ENCODE results near the gene MRPS12.

The MRPS12 gene

DNA sequence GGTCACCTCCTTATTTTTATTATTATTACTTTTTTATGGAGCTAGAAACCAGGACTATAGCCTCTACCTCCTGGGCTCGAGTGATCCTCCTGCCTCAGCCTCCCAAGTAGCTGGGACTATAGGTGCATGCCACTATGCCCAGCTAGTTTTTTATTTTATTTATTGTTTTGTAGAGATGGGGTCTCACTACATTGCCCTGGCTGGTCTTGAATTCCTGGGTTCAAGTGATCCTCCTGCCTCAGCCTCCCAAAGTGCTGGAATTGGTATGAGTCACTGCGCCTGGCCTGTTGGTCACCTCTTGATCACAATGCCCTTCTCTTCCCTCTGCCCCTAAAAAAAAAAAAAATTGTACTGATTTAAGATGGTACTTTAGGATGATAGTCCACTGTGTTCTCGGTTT, 20.4 kb downstream of the MRPS12 start:
- no peak overlapping the region for H3K4me3 ChIP-seq (ENCODE audit: low read length in 2 of 2)
- no peaks in the 10 kb centered on the region for H3K9me3 ChIP-seq (replicated peaks in 1 of 2; ENCODE audit: control insufficient read depth in 2 of 2, insufficient read depth in 1 of 2, low read depth in 1 of 2, low read length in 2 of 2)

GRCh38 chr19:38952395-38953165, 21.8 kb downstream of the MRPS12 start:
- Histone ChIP-seq H3K27me3 (ENCODE audit: control insufficient read depth in 3 of 3, insufficient read depth in 3 of 3, low read depth in 1 of 3, low read length in 3 of 3) (peaks cover 0 to 6% (median 0%) of the 10 kb centered on the region in 3 experiments), H2BK5ac (ENCODE audit: low read length) (no peak overlapping the region)
- WGBS, 2 donors (ENCODE audit: extremely low coverage in 2 of 2, insufficient read length in 2 of 2, insufficient replicate concordance in 1 of 2), result 100% methylated on average over 1 of the region's 13 CpGs; no CpG with 5 or more reads in 1 of the 2 donors

More for the DNA sequence above, 20.4 kb downstream of the MRPS12 start:
- H2BK120ac ChIP-seq (ENCODE audit: low read depth, low read length), result no peak overlapping the region
- H3K4ac ChIP-seq (ENCODE audit: low read length), result no peak overlapping the region
- no peak overlapping the region for H2AFZ ChIP-seq (ENCODE audit: low read length)
- H3K4me1 ChIP-seq (ENCODE audit: control insufficient read depth in 2 of 2, insufficient read depth in 1 of 2, low read depth in 1 of 2, low read length in 2 of 2), result peaks cover 2 to 3% of the 10 kb centered on the region in 2 donors
- H3K9ac ChIP-seq (ENCODE audit: low read depth, low read length, poor library complexity), result no peak overlapping the region
- H3K79me1 ChIP-seq (ENCODE audit: low read depth, low read length), result peaks cover 3% of the 10 kb centered on the region
- H3K23ac ChIP-seq (ENCODE audit: low read depth, low read length, poor library complexity), result no peak overlapping the region
- no peak overlapping the region for H4K91ac ChIP-seq (ENCODE audit: low read depth, low read length, poor library complexity)
- no peak overlapping the region for H3K27ac ChIP-seq (replicated peaks; ENCODE audit: low read length)
- H2BK15ac ChIP-seq (ENCODE audit: low read length), result no peak overlapping the region
- no peak overlapping the region for H3K4me2 ChIP-seq (ENCODE audit: insufficient read depth, low read length, poor library complexity, severe bottlenecking)
- no peak overlapping the region for H3K14ac ChIP-seq (ENCODE audit: low read length)
- H4K8ac ChIP-seq (ENCODE audit: low read depth, low read length), result no peak overlapping the region
- no peak overlapping the region for H3K18ac ChIP-seq (ENCODE audit: low read length)
- peaks cover 0 to 2% of the 10 kb centered on the region in 2 donors for H3K36me3 ChIP-seq (replicated peaks in 1 of 2; ENCODE audit: control insufficient read depth in 2 of 2, insufficient read depth in 2 of 2, low read length in 2 of 2)
- H2BK12ac ChIP-seq (ENCODE audit: low read length), result no peak overlapping the region
- DNase-seq (ENCODE audit: low spot score), result no peak
- peaks cover 0 to 6% (median 0%) of the 10 kb centered on the region in 3 experiments for H3K27me3 ChIP-seq (ENCODE audit: control insufficient read depth in 3 of 3, insufficient read depth in 3 of 3, low read depth in 1 of 3, low read length in 3 of 3)
- no CpG with 5 or more reads among the region's 3 CpGs for WGBS, 2 donors (ENCODE audit: extremely low coverage in 2 of 2, insufficient read length in 2 of 2, insufficient replicate concordance in 1 of 2)
- no peak overlapping the region for H2BK5ac ChIP-seq (ENCODE audit: low read length)
- H2AK5ac ChIP-seq (ENCODE audit: low read depth, low read length), result no peak overlapping the region

GRCh38 chr19:38953677-38954076, 22.9 kb downstream of the MRPS12 start:
- Histone ChIP-seq H3K79me1 (ENCODE audit: low read depth, low read length) (peaks cover 3% of the 10 kb centered on the region), H2BK12ac (ENCODE audit: low read length) (no peak overlapping the region), H2BK15ac (ENCODE audit: low read length) (no peak overlapping the region), H4K8ac (ENCODE audit: low read depth, low read length) (no peak overlapping the region), H3K4me3 (ENCODE audit: low read length in 2 of 2) (no peak overlapping the region), H4K91ac (ENCODE audit: low read depth, low read length, poor library complexity) (no peak overlapping the region), H2BK120ac (ENCODE audit: low read depth, low read length) (no peak overlapping the region), H3K9me3 (replicated peaks in 1 of 2; ENCODE audit: control insufficient read depth in 2 of 2, insufficient read depth in 1 of 2, low read depth in 1 of 2, low read length in 2 of 2) (peaks cover 0 to 3% of the 10 kb centered on the region in 2 donors), H3K14ac (ENCODE audit: low read length) (no peak overlapping the region), H3K27ac (replicated peaks; ENCODE audit: low read length) (no peak overlapping the region), H3K4me2 (ENCODE audit: insufficient read depth, low read length, poor library complexity, severe bottlenecking) (no peak overlapping the region), H3K4ac (ENCODE audit: low read length) (no peak overlapping the region), H3K23ac (ENCODE audit: low read depth, low read length, poor library complexity) (no peak overlapping the region), H2AK5ac (ENCODE audit: low read depth, low read length) (no peak overlapping the region), H3K18ac (ENCODE audit: low read length) (no peak overlapping the region), H3K27me3 (ENCODE audit: control insufficient read depth in 3 of 3, insufficient read depth in 3 of 3, low read depth in 1 of 3, low read length in 3 of 3) (peaks cover 0 to 6% (median 0%) of the 10 kb centered on the region in 3 experiments), H3K9ac (ENCODE audit: low read depth, low read length, poor library complexity) (no peak overlapping the region), H3K4me1 (ENCODE audit: control insufficient read depth in 2 of 2, insufficient read depth in 1 of 2, low read depth in 1 of 2, low read length in 2 of 2) (peaks cover 2 to 3% of the 10 kb centered on the region in 2 donors), H3K36me3 (replicated peaks in 1 of 2; ENCODE audit: control insufficient read depth in 2 of 2, insufficient read depth in 2 of 2, low read length in 2 of 2) (peaks cover 0 to 4% of the 10 kb centered on the region in 2 donors), H2BK5ac (ENCODE audit: low read length) (no peak overlapping the region), H2AFZ (ENCODE audit: low read length) (no peak overlapping the region)
- WGBS, 2 donors (ENCODE audit: extremely low coverage in 2 of 2, insufficient read length in 2 of 2, insufficient replicate concordance in 1 of 2), result no CpG with 5 or more reads among the region's 4 CpGs
- no peak for DNase-seq (ENCODE audit: low spot score)

More at GRCh38 chr19:38952395-38953165, 21.8 kb downstream of the MRPS12 start:
- Histone ChIP-seq H2BK15ac (ENCODE audit: low read length) (no peak overlapping the region), H2AK5ac (ENCODE audit: low read depth, low read length) (no peak overlapping the region), H3K23ac (ENCODE audit: low read depth, low read length, poor library complexity) (no peak overlapping the region), H3K18ac (ENCODE audit: low read length) (no peak overlapping the region), H4K91ac (ENCODE audit: low read depth, low read length, poor library complexity) (no peak overlapping the region), H3K4ac (ENCODE audit: low read length) (no peak overlapping the region), H3K27ac (replicated peaks; ENCODE audit: low read length) (no peak overlapping the region), H2AFZ (ENCODE audit: low read length) (no peak overlapping the region), H3K4me3 (ENCODE audit: low read length in 2 of 2) (no peak overlapping the region), H2BK120ac (ENCODE audit: low read depth, low read length) (no peak overlapping the region), H3K79me1 (ENCODE audit: low read depth, low read length) (peaks cover 3% of the 10 kb centered on the region), H2BK12ac (ENCODE audit: low read length) (no peak overlapping the region), H4K8ac (ENCODE audit: low read depth, low read length) (no peak overlapping the region), H3K14ac (ENCODE audit: low read length) (no peak overlapping the region), H3K9me3 (replicated peaks in 1 of 2; ENCODE audit: control insufficient read depth in 2 of 2, insufficient read depth in 1 of 2, low read depth in 1 of 2, low read length in 2 of 2) (no peaks in the 10 kb centered on the region), H3K4me2 (ENCODE audit: insufficient read depth, low read length, poor library complexity, severe bottlenecking) (no peak overlapping the region), H3K9ac (ENCODE audit: low read depth, low read length, poor library complexity) (no peak overlapping the region), H3K4me1 (ENCODE audit: control insufficient read depth in 2 of 2, insufficient read depth in 1 of 2, low read depth in 1 of 2, low read length in 2 of 2) (peaks cover 2 to 3% of the 10 kb centered on the region in 2 donors), H3K36me3 (replicated peaks in 1 of 2; ENCODE audit: control insufficient read depth in 2 of 2, insufficient read depth in 2 of 2, low read length in 2 of 2) (peaks cover 0 to 2% of the 10 kb centered on the region in 2 donors)
- DNase-seq (ENCODE audit: low spot score), result no peak

DNA sequence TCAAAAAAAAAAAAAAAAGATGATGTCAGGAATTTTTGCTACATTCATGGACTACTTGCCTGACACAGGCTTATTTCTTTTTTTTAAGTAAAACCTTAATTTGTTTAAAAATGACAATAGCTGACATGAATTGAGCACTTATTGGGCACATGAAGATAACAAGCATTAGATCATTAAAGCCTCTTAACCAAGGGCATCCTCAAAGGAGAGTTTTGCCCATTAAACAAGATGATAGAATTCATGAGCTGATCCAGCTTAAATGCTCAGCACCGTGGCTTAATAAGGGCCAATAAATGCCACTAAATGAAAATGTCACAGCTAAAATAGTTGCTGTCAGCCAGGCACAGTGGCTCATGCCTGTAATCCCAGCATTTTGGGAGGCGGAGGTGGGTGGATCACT, 25.5 kb downstream of the MRPS12 start:
- Histone ChIP-seq H3K9me3 (replicated peaks in 1 of 2; ENCODE audit: control insufficient read depth in 2 of 2, insufficient read depth in 1 of 2, low read depth in 1 of 2, low read length in 2 of 2) (peaks cover 0 to 4% of the 10 kb centered on the region in 2 donors), H3K23ac (ENCODE audit: low read depth, low read length, poor library complexity) (no peak overlapping the region), H4K8ac (ENCODE audit: low read depth, low read length) (no peak overlapping the region), H3K79me1 (ENCODE audit: low read depth, low read length) (peaks cover 1% of the 10 kb centered on the region), H4K91ac (ENCODE audit: low read depth, low read length, poor library complexity) (no peak overlapping the region), H3K4ac (ENCODE audit: low read length) (no peak overlapping the region), H3K27me3 (ENCODE audit: control insufficient read depth in 3 of 3, insufficient read depth in 3 of 3, low read depth in 1 of 3, low read length in 3 of 3) (no peaks in the 10 kb centered on the region), H3K4me2 (ENCODE audit: insufficient read depth, low read length, poor library complexity, severe bottlenecking) (no peak overlapping the region), H3K18ac (ENCODE audit: low read length) (no peak overlapping the region), H3K9ac (ENCODE audit: low read depth, low read length, poor library complexity) (no peak overlapping the region), H2BK12ac (ENCODE audit: low read length) (no peak overlapping the region), H2BK5ac (ENCODE audit: low read length) (no peak overlapping the region), H2BK15ac (ENCODE audit: low read length) (no peak overlapping the region), H3K14ac (ENCODE audit: low read length) (no peak overlapping the region), H3K36me3 (replicated peaks in 1 of 2; ENCODE audit: control insufficient read depth in 2 of 2, insufficient read depth in 2 of 2, low read length in 2 of 2) (peaks cover 0 to 4% of the 10 kb centered on the region in 2 donors), H3K4me1 (ENCODE audit: control insufficient read depth in 2 of 2, insufficient read depth in 1 of 2, low read depth in 1 of 2, low read length in 2 of 2) (no peaks in the 10 kb centered on the region), H3K27ac (replicated peaks; ENCODE audit: low read length) (no peak overlapping the region), H3K4me3 (ENCODE audit: low read length in 2 of 2) (no peak overlapping the region), H2AFZ (ENCODE audit: low read length) (no peak overlapping the region), H2AK5ac (ENCODE audit: low read depth, low read length) (no peak overlapping the region), H2BK120ac (ENCODE audit: low read depth, low read length) (no peak overlapping the region)
- no peak for DNase-seq (ENCODE audit: low spot score)
- whole genome bisulfite sequencing, 2 donors (ENCODE audit: extremely low coverage in 2 of 2, insufficient read length in 2 of 2, insufficient replicate concordance in 1 of 2), result no CpG with 5 or more reads among the region's 2 CpGs
